Measurements from ENCODE around the gene DSTYK. TPM values are rescaled to one million over a fixed set of nuclear protein-coding genes. Genes with fewer than 3 reads are reported as not detected.

Gene DSTYK
- total and polyA plus RNA-seq, 3 donors from 2014 or later: 15.2 to 17.2 (median 15.4) TPM

GRCh38 chr1:205258261-205258691 lies 46.8 kb upstream of the DSTYK start:
- Histone ChIP-seq H3K36me3 (ENCODE audit: low read depth, missing control alignments) (no peaks in the 10 kb centered on the region), H3K4me3 (no peak overlapping the region), H3K9me3 (no peaks in the 10 kb centered on the region), H3K27me3 (no peaks in the 10 kb centered on the region), H3K27ac (no peak overlapping the region), H3K4me1 (peaks cover 14% of the 10 kb centered on the region)
- WGBS, 2 donors: 85 to 93% methylated on average over 7 of the region's 7 CpGs
- TF ChIP-seq CTCF (IDR thresholded peaks at IDR 0.05) (no peak), POLR2A (IDR thresholded peaks at IDR 0.05) (no peak)
- DNase-seq: no peak
- intact Hi-C loops (cut with DNase I; ENCODE audit: low total_unique reads): loop anchor here (10.0 kb wide), 1 partner anchor 263 kb away; no protein-coding TSS in a partner anchor

GRCh38 chr1:205257735-205258134 lies 46.2 kb upstream of the DSTYK start:
- DNase-seq: no peak
- H3K4me3 ChIP-seq: no peak overlapping the region
- H3K4me1 ChIP-seq: peaks cover 14% of the 10 kb centered on the region
- H3K9me3 ChIP-seq: no peaks in the 10 kb centered on the region
- intact Hi-C loops (cut with DNase I; ENCODE audit: low total_unique reads): loop anchor here (10.0 kb wide), 1 partner anchor 263 kb away; no protein-coding TSS in a partner anchor
- 73 to 75% methylated on average over 2 of the region's 2 CpGs for WGBS, 2 donors
- no peak overlapping the region for H3K27ac ChIP-seq
- H3K27me3 ChIP-seq: no peaks in the 10 kb centered on the region
- H3K36me3 ChIP-seq (ENCODE audit: low read depth, missing control alignments): no peaks in the 10 kb centered on the region
- TF ChIP-seq CTCF (IDR thresholded peaks at IDR 0.05) (no peak), POLR2A (IDR thresholded peaks at IDR 0.05) (no peak)

DNA sequence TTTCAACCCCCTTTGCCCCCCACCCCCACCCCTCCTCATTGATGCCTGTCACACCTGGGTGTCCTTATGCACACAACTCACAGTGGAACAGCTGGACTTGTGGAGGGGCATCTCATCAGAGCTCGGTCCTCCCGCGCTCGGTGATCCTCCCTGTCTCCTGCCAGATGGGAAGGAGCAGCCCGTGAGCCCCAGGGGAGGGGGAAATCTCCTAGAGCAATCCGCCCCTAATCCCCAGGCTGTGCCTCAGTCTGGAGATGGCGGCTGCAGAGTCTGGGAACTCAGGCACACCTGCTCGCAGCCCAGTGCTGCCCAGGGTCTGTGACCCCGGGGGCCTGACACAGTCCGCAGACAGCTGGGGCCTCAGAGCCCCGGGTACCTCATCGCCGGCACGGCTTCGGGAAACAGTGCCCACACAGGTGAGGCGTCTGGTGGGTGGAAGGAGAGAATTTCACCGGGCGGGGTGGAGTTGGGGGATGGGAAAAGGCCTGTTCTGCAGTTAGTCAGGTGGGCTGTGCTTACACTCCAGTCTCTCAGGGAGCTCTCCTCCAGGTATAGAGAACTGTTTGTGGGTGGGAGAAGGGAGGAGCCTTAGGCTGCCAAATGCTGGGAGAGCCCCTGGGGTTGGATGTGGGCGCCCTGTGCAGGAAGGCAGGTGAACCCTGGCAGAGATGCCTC lies 45.6 kb upstream of the DSTYK start:
- Histone ChIP-seq H3K4me1 (peaks cover 14% of the 10 kb centered on the region), H3K27me3 (no peaks in the 10 kb centered on the region), H3K4me3 (no peak overlapping the region), H3K36me3 (ENCODE audit: low read depth, missing control alignments) (no peaks in the 10 kb centered on the region), H3K9me3 (no peaks in the 10 kb centered on the region), H3K27ac (no peak overlapping the region)
- TF ChIP-seq POLR2A (IDR thresholded peaks at IDR 0.05) (no peak), CTCF (IDR thresholded peaks at IDR 0.05) (no peak)
- 83 to 94% methylated on average over 12 to 17 of the region's 19 CpGs for WGBS, 2 donors
- no peak for DNase-seq
- intact Hi-C loops (cut with DNase I; ENCODE audit: low total_unique reads): loop anchor here (10.0 kb wide), 1 partner anchor 262 kb away; no protein-coding TSS in a partner anchor

DNA sequence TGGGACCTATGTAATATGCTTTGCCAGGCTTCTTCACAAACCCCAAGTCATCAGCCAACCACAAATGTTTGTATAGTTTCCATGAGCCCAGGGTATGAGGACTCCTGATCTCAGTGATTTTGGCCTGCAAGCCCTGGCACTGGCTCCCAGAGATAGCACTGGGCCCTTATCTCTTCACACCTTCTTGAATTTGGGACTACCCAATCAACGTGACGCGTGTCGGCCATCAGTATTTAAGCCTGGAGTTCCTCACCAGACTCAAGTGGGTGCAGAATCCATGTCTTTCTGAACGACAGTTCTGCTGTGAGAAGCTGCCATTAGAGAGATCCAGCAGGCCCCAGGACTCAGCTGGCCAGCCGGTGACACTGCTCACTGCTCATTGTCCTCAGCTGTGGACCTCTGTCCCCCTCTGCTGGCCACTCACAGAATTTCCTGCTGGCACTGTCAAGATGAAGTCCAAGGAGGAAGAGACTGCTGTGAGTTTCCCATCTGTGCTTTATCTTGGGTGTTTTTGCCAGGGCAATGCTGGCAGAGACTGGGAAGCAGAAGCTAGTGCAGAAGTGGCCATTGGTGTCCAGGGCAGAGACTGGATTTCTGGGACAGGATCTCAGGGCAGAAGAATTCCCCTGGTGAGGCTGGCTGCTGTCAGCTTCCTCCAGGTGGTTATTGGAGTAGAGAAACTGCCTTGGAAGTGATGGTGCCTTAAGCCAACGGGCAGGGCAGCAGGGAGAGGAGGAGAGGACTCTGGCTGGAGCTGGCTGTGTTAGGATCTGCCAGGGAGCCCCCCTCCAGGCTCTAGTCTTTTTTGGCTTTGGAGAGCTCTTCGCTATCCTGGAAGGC lies 44.7 kb upstream of the DSTYK start:
- Histone ChIP-seq H3K36me3 (ENCODE audit: low read depth, missing control alignments) (no peaks in the 10 kb centered on the region), H3K27me3 (no peaks in the 10 kb centered on the region), H3K4me1 (peaks cover 14% of the 10 kb centered on the region), H3K27ac (no peak overlapping the region), H3K9me3 (no peaks in the 10 kb centered on the region), H3K4me3 (no peak overlapping the region)
- no peak for TF ChIP-seq POLR2A (IDR thresholded peaks at IDR 0.05)
- peak; percentile 90 to 97 (median 94) for TF ChIP-seq CTCF (IDR thresholded peaks at IDR 0.05)
- 41 to 67% methylated on average over 6 to 8 of the region's 8 CpGs for WGBS, 2 donors
- intact Hi-C loops (cut with DNase I; ENCODE audit: low total_unique reads): loop anchor here (10.0 kb wide), 1 partner anchor 261 kb away; no protein-coding TSS in a partner anchor
- peak; percentile 96 for DNase-seq
